Stimulated activated naive CD8-positive, alpha-beta T cell treated with anti-CD3 and anti-CD28 coated beads, Interleukin-15, Interleukin-2, amounts not matched to agents 100 ng/mL and 50 ng/mL, for 24 hours (primary cell): Measurements from ENCODE around the gene SGPP2.
"Not testable (repeated sequence)": the region's sequence is repeated elsewhere in the genome, so short reads cannot be mapped to it uniquely, and the experiment has no call there.

Source experiments
- H3K27ac Mint-ChIP-seq: one replicate; pipeline ENCODE4 v1.8.0; 2021; ENCODE audit warnings: mild to moderate bottlenecking, mixed read lengths
- H3K27me3 Mint-ChIP-seq: one replicate; pipeline ENCODE4 v1.8.0; 2021; ENCODE audit warnings: mixed read lengths
- H3K36me3 Mint-ChIP-seq: one replicate; pipeline ENCODE4 v1.8.0; 2021; ENCODE audit warnings: low read depth, mixed read lengths
- H3K4me1 Mint-ChIP-seq: one replicate; pipeline ENCODE4 v1.8.0; 2021; ENCODE audit warnings: low read depth, mixed read lengths
- H3K4me3 Mint-ChIP-seq: one replicate; pipeline ENCODE4 v1.8.0; 2021; ENCODE audit warnings: mild to moderate bottlenecking, mixed read lengths
- H3K9me3 Mint-ChIP-seq: one replicate; pipeline ENCODE4 v1.8.0; 2021; ENCODE audit warnings: mixed read lengths

The SGPP2 gene

GRCh38 chr2:222561151-222561550 is 136.8 kb downstream of the SGPP2 start:
- Mint-ChIP-seq H3K27me3 (no peaks in the 10 kb centered on the region), H3K27ac (no peak overlapping the region), H3K4me3 (no peak overlapping the region), H3K4me1 (no peaks in the 10 kb centered on the region), H3K9me3 (no peaks in the 10 kb centered on the region), H3K36me3 (peaks cover 30% of the 10 kb centered on the region)

GRCh38 chr2:222561817-222562645 is 137.7 kb downstream of the SGPP2 start:
- no peaks in the 10 kb centered on the region for H3K4me1 Mint-ChIP-seq
- H3K36me3 Mint-ChIP-seq = peaks cover 39% of the 10 kb centered on the region
- H3K4me3 Mint-ChIP-seq = no peak overlapping the region
- H3K27me3 Mint-ChIP-seq = no peaks in the 10 kb centered on the region
- no peak overlapping the region for H3K27ac Mint-ChIP-seq
- no peaks in the 10 kb centered on the region for H3K9me3 Mint-ChIP-seq

GRCh38 chr2:222563106-222563718 is 138.9 kb downstream of the SGPP2 start:
- Mint-ChIP-seq H3K4me1 (no peaks in the 10 kb centered on the region), H3K27me3 (no peaks in the 10 kb centered on the region), H3K36me3 (peaks cover 51% of the 10 kb centered on the region), H3K9me3 (no peaks in the 10 kb centered on the region), H3K27ac (peak overlapping the region; percentile 23), H3K4me3 (no peak overlapping the region)

GRCh38 chr2:222563936-222564335 is 139.6 kb downstream of the SGPP2 start:
- no peak overlapping the region for H3K27ac Mint-ChIP-seq
- H3K27me3 Mint-ChIP-seq = no peaks in the 10 kb centered on the region
- peaks cover 54% of the 10 kb centered on the region for H3K36me3 Mint-ChIP-seq
- no peaks in the 10 kb centered on the region for H3K4me1 Mint-ChIP-seq
- no peak overlapping the region for H3K4me3 Mint-ChIP-seq
- H3K9me3 Mint-ChIP-seq = no peaks in the 10 kb centered on the region

- H3K9me3 Mint-ChIP-seq = no peaks in the 10 kb centered on the region
- H3K36me3 Mint-ChIP-seq = peaks cover 72% of the 10 kb centered on the region
- no peak overlapping the region for H3K27ac Mint-ChIP-seq
- H3K27me3 Mint-ChIP-seq = no peaks in the 10 kb centered on the region
- H3K4me1 Mint-ChIP-seq = no peaks in the 10 kb centered on the region
- H3K4me3 Mint-ChIP-seq = no peak overlapping the region
Observed at GRCh38 chr2:222566229-222566628, 141.9 kb downstream of the SGPP2 start.

- Mint-ChIP-seq H3K27ac (no peak overlapping the region), H3K9me3 (no peaks in the 10 kb centered on the region), H3K27me3 (no peaks in the 10 kb centered on the region), H3K36me3 (peaks cover 86% of the 10 kb centered on the region), H3K4me3 (no peak overlapping the region), H3K4me1 (no peaks in the 10 kb centered on the region)
Observed at GRCh38 chr2:222568865-222569264, 144.5 kb downstream of the SGPP2 start.

GRCh38 chr2:222569826-222570225 is 145.5 kb downstream of the SGPP2 start:
- Mint-ChIP-seq H3K36me3 (peaks cover 87% of the 10 kb centered on the region), H3K4me1 (no peaks in the 10 kb centered on the region), H3K4me3 (no peak overlapping the region), H3K9me3 (no peaks in the 10 kb centered on the region), H3K27ac (no peak overlapping the region), H3K27me3 (no peaks in the 10 kb centered on the region)

- Mint-ChIP-seq H3K27ac (no peak overlapping the region), H3K27me3 (no peaks in the 10 kb centered on the region), H3K4me1 (no peaks in the 10 kb centered on the region), H3K9me3 (no peaks in the 10 kb centered on the region), H3K4me3 (no peak overlapping the region), H3K36me3 (peaks cover 75% of the 10 kb centered on the region)
Observed at GRCh38 chr2:222572264-222572721, 147.9 kb downstream of the SGPP2 start.

GRCh38 chr2:222572751-222573174 is 148.4 kb downstream of the SGPP2 start:
- Mint-ChIP-seq H3K4me3 (no peak overlapping the region), H3K27ac (peak overlapping the region; percentile 32), H3K36me3 (peaks cover 75% of the 10 kb centered on the region), H3K9me3 (no peaks in the 10 kb centered on the region), H3K27me3 (no peaks in the 10 kb centered on the region), H3K4me1 (no peaks in the 10 kb centered on the region)

GRCh38 chr2:222575618-222576017 is 151.3 kb downstream of the SGPP2 start:
- Mint-ChIP-seq H3K36me3 (peaks cover 73% of the 10 kb centered on the region), H3K27me3 (no peaks in the 10 kb centered on the region), H3K9me3 (no peaks in the 10 kb centered on the region), H3K4me3 (no peak overlapping the region), H3K27ac (no peak overlapping the region), H3K4me1 (peaks cover 2% of the 10 kb centered on the region)

- no peaks in the 10 kb centered on the region for H3K27me3 Mint-ChIP-seq
- peaks cover 8% of the 10 kb centered on the region for H3K4me1 Mint-ChIP-seq
- no peaks in the 10 kb centered on the region for H3K9me3 Mint-ChIP-seq
- peaks cover 71% of the 10 kb centered on the region for H3K36me3 Mint-ChIP-seq
- H3K27ac Mint-ChIP-seq = peak overlapping the region; percentile 36
- H3K4me3 Mint-ChIP-seq = no peak overlapping the region
Observed at GRCh38 chr2:222576171-222577081, 152.1 kb downstream of the SGPP2 start.

- no peak overlapping the region for H3K4me3 Mint-ChIP-seq
- peaks cover 71% of the 10 kb centered on the region for H3K36me3 Mint-ChIP-seq
- H3K27me3 Mint-ChIP-seq = no peaks in the 10 kb centered on the region
- peaks cover 14% of the 10 kb centered on the region for H3K4me1 Mint-ChIP-seq
- H3K27ac Mint-ChIP-seq = no peak overlapping the region
- no peaks in the 10 kb centered on the region for H3K9me3 Mint-ChIP-seq
Observed at GRCh38 chr2:222577341-222577740, 153.0 kb downstream of the SGPP2 start.

GRCh38 chr2:222582928-222583327 is 158.6 kb downstream of the SGPP2 start:
- H3K9me3 Mint-ChIP-seq = no peaks in the 10 kb centered on the region
- H3K4me3 Mint-ChIP-seq = no peak overlapping the region
- no peak overlapping the region for H3K27ac Mint-ChIP-seq
- H3K4me1 Mint-ChIP-seq = peaks cover 20% of the 10 kb centered on the region
- no peaks in the 10 kb centered on the region for H3K27me3 Mint-ChIP-seq
- peaks cover 76% of the 10 kb centered on the region for H3K36me3 Mint-ChIP-seq

- H3K36me3 Mint-ChIP-seq = peaks cover 79% of the 10 kb centered on the region
Observed at GRCh38 chr2:222584589-222584988, 160.2 kb downstream of the SGPP2 start.

GRCh38 chr2:222591661-222592060 is 167.3 kb downstream of the SGPP2 start:
- Mint-ChIP-seq H3K27me3 (no peaks in the 10 kb centered on the region), H3K27ac (no peak overlapping the region), H3K9me3 (no peaks in the 10 kb centered on the region), H3K36me3 (peaks cover 85% of the 10 kb centered on the region), H3K4me1 (no peaks in the 10 kb centered on the region), H3K4me3 (no peak overlapping the region)

More at GRCh38 chr2:222584589-222584988, 160.2 kb downstream of the SGPP2 start:
- H3K4me3 Mint-ChIP-seq, H3K27ac Mint-ChIP-seq, H3K9me3 Mint-ChIP-seq, H3K27me3 Mint-ChIP-seq: not testable (repeated sequence)
- peaks cover 20% of the 10 kb centered on the region for H3K4me1 Mint-ChIP-seq
